GM12801 (cell line): ENCODE measurements around the gene DDI2.

ENCODE experiments used
- TF ChIP-seq, protein P1 (sequence below): IDR thresholded peaks from one replicate; pipeline ENCODE4 v1.5.1; 2011; ENCODE audit warnings: control low read depth; ENCODE audit not compliant: insufficient read length; ENCODE audit errors: extremely low read depth

DDI2 gene

DNA sequence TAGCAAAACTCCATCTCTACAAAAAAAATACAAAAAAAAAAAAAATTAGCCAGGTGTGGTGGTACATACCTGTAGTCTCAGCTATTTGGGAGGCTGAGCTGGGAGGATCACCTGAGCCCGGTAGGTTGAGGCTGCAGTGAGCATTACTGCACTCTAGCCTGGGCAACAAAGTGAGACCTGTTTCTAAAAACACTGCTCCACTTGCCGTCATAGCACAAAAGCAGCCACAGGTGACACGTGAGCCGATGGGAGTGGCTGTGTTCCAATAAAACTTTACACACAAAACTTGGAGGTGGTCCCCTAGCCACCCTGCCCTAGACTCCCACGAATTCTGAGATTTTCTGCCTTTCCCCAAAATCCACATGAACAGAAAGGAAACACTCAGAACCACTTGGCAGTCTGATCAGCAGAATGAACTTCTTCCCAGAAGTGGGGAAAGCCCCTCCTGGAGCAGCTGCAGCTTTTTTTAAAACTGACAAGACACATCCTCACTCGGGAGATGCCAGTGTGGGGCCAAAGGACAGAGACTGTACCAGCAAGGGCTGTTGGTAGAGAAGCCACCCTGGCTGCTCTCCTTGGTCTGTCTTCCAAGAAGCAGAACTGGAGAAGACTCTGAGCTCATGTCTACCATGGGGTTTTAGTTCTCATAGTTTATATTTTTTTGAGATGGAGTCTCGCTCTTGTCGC, 90.1 kb downstream of the DDI2 start:
- TF ChIP-seq, protein P1, sequence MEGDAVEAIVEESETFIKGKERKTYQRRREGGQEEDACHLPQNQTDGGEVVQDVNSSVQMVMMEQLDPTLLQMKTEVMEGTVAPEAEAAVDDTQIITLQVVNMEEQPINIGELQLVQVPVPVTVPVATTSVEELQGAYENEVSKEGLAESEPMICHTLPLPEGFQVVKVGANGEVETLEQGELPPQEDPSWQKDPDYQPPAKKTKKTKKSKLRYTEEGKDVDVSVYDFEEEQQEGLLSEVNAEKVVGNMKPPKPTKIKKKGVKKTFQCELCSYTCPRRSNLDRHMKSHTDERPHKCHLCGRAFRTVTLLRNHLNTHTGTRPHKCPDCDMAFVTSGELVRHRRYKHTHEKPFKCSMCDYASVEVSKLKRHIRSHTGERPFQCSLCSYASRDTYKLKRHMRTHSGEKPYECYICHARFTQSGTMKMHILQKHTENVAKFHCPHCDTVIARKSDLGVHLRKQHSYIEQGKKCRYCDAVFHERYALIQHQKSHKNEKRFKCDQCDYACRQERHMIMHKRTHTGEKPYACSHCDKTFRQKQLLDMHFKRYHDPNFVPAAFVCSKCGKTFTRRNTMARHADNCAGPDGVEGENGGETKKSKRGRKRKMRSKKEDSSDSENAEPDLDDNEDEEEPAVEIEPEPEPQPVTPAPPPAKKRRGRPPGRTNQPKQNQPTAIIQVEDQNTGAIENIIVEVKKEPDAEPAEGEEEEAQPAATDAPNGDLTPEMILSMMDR: no peak

DNA sequence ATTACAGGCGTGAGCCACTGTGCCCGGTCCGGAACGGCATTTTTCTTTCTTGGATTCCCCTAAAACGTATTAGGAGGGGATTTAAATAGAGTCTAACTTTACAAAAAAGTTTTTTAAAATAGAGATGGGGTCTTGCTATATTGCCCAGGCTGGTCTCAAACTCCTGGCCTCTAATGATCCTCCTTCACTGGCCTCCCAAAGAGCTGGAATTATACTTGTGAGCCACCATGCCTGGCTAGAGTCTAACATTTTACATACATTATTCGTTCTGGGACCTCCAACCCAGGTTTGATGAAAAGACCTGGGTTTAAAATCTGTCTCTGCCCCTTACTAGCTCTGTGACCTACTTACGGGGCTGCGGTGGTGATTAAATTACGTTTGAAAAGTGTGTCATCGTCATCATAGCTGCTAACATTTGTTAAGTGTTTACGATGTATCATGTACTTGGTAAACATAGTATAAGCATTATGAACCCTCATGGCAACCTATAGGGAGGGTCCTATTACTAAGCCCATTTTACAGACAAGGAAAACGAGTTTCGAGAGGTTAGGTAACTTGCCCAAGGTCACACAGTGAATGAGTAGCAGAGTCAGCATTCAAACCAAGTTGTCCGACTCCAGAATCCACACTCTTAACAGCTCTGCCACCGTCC, 91.4 kb downstream of the DDI2 start:
- TF ChIP-seq, protein P1: no peak

DNA sequence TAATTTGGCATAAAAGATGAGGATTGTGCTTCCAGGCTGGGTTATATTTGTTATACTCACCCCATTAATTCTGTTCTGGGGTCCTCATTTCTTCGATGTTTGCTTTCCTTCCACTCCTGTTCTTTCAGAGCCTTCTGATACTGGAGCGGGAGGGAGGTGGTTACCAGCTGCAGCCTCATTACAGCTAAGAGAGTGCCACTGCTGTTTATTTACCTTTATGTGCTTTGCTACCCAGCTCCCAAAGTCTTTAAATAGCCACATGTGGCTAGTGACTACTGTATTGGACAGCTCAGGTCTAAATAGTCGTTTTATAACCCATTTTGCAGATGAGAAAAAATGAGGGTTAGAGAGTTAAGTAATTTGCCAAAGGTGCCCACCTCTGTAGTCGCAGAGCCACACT, 92.0 kb downstream of the DDI2 start:
- TF ChIP-seq, protein P1: no peak

DNA sequence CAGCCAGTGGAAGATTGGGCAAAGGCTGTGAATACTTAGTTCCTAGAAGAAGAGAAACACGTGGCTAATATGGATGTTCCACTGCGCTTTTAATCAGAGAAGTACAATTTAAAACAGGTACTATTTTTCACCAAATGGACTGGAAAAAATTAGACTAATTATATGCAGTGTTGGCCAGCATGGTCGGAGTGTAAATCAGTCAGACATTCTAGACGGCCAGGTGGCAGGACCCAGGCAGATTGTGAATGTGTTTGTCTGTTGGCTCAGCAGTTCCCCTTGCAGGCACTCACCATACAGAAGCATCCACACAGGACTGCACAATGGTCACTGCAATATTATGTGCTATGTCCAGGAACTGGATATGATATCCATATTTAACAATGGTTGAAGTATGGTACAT, 94.9 kb downstream of the DDI2 start:
- TF ChIP-seq, protein P1: no peak

DNA sequence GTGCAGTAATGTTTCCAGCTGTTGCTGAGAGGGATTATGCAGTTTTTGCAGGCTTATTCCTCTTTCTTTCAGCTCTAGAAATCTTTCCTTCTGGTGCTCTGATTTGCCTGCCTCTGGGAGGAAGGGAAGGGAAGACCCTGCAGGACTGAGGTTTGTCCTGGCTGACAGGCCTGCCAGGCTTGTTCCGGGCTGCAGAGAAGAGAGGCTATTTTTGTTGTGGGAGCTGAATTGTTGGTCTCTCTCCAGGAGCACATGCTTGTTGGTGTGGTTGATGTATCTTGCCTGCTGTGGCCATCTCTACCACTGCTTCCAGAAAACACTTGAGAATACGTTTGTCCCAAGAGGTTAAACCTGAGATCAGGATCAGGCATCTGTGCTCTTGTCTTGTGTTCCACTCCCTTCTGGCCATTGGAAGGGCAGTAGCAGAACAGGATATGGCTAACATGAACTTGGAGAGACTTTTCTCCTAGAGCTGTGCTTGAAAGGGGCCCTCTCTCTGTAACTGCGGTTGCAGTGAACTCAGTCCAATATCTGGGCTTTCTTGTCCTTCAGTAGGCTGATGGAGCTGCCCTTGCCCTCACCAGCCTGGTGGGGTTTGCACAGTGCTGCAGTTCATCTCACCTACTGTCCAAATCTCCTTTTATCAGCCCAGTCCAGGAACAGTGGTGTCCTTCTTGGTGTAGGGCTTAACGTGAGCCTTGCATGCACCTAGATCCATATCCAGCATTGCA, 97.3 kb downstream of the DDI2 start:
- TF ChIP-seq, protein P1: no peak

DNA sequence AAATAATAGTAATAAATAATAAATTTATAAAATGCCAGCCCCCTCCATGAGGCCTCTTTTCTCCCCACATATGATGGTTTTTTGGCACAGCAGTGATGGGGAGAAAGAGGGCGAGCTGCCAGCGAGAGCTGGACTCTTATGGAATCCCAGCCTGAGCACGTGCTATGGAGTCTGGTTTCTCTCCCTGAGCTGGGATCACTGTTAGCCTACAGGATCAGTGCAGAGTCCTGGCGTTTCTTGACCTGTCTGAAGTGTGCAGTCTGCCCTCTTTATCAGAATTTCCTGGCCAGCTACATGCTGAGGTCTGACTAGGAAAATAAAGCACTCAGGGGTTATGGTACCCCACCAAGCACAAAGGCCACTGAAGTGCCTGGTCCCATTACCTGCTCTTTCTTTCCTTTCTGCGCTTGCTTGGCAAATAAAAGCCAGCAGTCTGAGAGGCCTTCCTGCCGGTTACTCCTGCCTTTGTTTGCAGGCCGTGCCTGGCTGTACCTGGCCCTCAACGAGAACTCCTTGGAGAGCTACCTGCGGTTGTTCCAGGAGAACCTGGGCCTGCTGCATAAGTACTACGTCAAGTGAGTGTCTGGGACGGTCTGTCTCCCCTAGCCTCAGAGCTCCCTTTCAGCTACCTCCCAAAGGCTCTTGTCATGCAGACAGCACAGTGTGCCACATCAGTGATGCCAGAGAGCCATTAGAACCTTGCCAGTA, 100.3 kb downstream of the DDI2 start:
- TF ChIP-seq, protein P1: no peak

DNA sequence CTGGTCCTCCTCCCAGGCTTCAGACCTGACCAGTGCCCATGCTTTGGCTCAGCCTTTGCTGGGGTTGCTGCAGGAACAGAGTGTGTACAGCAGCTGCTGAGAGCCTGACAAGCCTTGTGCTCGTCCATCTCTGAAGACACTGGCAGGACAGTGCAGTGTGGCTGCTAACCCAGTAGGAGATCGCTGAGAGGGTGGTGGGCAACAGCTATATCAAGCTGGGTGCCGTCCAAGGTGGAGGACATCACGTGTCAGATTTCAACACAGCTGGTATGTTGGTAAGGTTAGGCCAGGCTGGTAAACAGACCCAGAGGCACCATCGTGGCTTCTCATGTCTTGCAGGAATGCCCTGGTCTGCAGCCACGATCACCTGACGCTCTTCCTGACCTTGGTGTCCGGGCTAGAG, 100.9 kb downstream of the DDI2 start:
- TF ChIP-seq, protein P1: no peak
